Mucosa of descending colon (tissue), 3 donors: ENCODE data around the gene CLIC5. TPM values are rescaled to one million over a fixed set of nuclear protein-coding genes. Genes with fewer than 3 reads are reported as not detected.

Experiments
- ATAC-seq: fragments of 200-7000 bp; cut with Tn5 transposase; one replicate; pipeline ENCODE4 v1.9.1; 2020; ENCODE audit warnings: mild to moderate bottlenecking, moderate library complexity
- DNase-seq, 3 donors: peaks; one replicate each; pipeline ENCODE4 v3.0.0-alpha.2; 2020
- H3K36me3 ChIP-seq: fragments of 200-600 bp; one replicate; pipeline ENCODE4 v1.8.0; 2021; ENCODE audit warnings: low read depth, mild to moderate bottlenecking
- H3K4me1 ChIP-seq: fragments of 200-600 bp; one replicate; pipeline ENCODE4 v1.8.0; 2021; ENCODE audit warnings: low read depth, mild to moderate bottlenecking
- H3K4me3 ChIP-seq: fragments of 200-600 bp; one replicate; pipeline ENCODE4 v1.8.0; 2021; ENCODE audit warnings: mild to moderate bottlenecking
- H3K9me3 ChIP-seq: fragments of 200-600 bp; one replicate; pipeline ENCODE4 v1.8.0; 2021; ENCODE audit warnings: mild to moderate bottlenecking
- intact Hi-C, 2 donors: fragments of 100-400 bp; cut with DNase I in 1 of 2; cut with micrococcal nuclease in 1 of 2; formaldehyde crosslinking; loops; one replicate each; pipeline versions ENCODE4 v1.11.0 to v1.11.1; 2022; cut with DNase I, micrococcal nuclease
- total RNA-seq, 3 donors: library from RNA; stranded (reverse); fragmentation: NEBNext Ultra II Directional in 2 of 3; extraction: Animal tissue kit (Norgen Biotek cat#: 25700) in 2 of 3; gene quantifications; one replicate each; pipeline versions ENCODE4 v1.2.1 to v1.2.4, GENCODE V29; 2021 to 2023
- TF ChIP-seq, protein P1 (sequence below): fragments of 200-600 bp; IDR thresholded peaks from one replicate; pipeline ENCODE4 v1.8.0; 2022; ENCODE audit warnings: antibody characterized with exemption, mild to moderate bottlenecking
- donor health status: DM: no; HTN: no; CAD: no; lungs with moderate emphysema.
- donor health status: DM: no; HTN: no; CAD: no.
- donor health status: DM: no; HTN: yes; CAD: no.

The CLIC5 gene
- total RNA-seq, 3 donors from 2014 or later = 149 to 242 (median 215) TPM

DNA sequence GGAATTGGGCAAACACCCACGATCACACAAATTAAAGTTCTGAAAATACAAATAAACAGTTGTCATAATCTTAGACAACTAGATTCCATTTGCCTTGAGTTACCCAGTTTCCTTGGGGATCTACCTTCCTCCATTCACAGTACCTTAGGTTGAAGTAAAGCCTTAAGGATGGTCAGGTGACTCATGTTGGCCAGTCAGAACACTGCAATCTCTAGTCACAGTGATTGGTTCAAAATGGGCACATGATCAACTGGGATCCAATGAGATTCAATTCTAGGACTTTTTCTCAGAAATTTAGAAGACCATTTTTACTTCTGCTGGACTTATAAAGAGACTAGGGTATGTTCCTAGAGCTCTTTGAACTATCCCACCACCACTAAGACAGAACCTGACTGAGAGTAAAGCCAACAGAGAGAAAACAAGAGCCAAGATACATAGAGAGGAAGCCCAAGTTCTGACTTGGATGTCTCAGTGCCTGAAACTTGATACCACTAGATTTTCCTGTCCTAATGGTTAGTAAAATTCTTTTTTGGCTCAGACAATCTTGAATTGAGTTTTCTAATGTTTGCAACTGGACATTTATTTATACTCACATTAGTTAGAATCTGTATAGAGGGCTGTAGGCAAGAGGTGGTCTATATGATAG is 8.6 kb upstream of the CLIC5 start:
- Histone ChIP-seq H3K36me3 (no peaks in the 10 kb centered on the region), H3K9me3 (no peaks in the 10 kb centered on the region), H3K4me1 (no peaks in the 10 kb centered on the region), H3K4me3 (no peak overlapping the region)
- intact Hi-C loops = no loop called here
- ATAC-seq = no peak
- no peak for DNase-seq
- TF ChIP-seq, protein P1, sequence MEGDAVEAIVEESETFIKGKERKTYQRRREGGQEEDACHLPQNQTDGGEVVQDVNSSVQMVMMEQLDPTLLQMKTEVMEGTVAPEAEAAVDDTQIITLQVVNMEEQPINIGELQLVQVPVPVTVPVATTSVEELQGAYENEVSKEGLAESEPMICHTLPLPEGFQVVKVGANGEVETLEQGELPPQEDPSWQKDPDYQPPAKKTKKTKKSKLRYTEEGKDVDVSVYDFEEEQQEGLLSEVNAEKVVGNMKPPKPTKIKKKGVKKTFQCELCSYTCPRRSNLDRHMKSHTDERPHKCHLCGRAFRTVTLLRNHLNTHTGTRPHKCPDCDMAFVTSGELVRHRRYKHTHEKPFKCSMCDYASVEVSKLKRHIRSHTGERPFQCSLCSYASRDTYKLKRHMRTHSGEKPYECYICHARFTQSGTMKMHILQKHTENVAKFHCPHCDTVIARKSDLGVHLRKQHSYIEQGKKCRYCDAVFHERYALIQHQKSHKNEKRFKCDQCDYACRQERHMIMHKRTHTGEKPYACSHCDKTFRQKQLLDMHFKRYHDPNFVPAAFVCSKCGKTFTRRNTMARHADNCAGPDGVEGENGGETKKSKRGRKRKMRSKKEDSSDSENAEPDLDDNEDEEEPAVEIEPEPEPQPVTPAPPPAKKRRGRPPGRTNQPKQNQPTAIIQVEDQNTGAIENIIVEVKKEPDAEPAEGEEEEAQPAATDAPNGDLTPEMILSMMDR = no peak

DNA sequence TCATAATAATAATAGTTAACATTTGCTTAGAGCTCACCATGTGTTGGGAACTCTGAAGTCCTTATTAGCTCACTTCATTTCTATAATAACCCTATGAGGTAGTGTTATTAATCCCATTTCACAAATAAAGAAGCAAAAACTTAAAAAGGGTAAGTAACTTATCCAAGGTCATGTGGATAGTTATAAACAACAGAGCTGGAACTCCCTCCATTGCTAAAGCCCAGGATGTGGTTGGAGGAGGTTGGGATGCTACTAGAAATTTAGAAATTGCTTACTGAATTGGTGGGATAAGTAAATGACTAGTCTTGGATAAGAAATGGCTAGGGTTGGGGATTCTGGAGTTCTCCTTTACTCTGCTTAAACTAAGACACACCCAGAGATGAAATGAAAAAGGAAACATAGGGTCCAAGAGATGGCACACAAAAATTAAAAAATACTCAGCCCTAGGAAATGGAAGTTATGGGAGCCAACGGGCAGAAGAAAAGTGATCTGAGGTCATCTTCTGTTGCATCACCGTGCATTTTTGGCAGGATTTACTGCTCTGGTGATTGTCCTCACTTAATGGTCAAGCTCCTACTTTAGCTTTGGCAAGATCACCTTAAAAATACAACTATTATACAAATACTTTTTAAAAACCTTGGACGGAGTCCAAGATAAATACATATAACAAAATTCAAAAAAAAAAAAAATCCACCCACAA is 7.7 kb upstream of the CLIC5 start:
- ATAC-seq = no peak
- no peak for DNase-seq
- intact Hi-C loops = no loop called here
- Histone ChIP-seq H3K4me3 (no peak overlapping the region), H3K4me1 (no peaks in the 10 kb centered on the region), H3K9me3 (no peaks in the 10 kb centered on the region), H3K36me3 (no peaks in the 10 kb centered on the region)
- TF ChIP-seq, protein P1 = no peak

DNA sequence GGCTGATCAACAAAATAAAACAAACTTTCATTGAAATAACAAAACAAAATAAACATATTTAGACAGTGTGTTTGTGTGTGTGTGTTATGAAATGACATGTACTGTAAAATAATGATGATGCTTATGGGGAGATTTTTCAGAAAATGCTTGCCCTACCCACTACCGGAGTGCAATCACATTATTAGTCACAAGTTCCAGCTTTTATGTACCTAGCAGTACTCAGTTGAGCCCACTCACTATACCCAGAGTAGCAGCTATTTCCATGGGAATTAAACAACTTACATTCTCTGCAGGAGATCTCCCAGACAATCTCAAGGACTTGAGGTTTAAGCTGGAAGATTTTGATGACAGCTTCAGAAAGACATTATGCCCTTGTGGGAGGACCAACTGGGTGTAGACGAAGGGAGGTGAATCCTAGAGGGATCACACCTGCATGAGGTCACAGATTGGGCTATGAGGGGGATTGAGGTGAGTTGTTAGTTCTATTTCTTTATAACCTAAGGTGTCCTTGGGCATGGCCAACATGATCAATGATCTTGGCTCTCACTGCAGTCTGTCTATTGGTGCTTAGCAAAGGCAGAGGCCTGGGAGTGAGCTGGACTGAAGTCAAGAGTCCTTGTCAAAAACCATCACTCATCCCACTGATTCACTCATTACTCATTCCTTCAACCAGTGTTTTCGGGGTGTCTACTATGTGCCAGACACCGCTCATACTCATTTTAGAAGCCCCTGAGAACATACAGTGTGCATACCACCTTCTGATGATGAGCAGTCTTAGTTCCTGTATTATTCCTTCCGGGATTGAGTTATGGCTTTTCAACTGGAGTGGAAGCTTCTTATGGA is 6.7 kb upstream of the CLIC5 start:
- H3K4me1 ChIP-seq = no peaks in the 10 kb centered on the region
- intact Hi-C loops = no loop called here
- H3K9me3 ChIP-seq = no peaks in the 10 kb centered on the region
- DNase-seq (no peak), ATAC-seq (no peak)
- TF ChIP-seq, protein P1 = no peak
- no peak overlapping the region for H3K4me3 ChIP-seq
- no peaks in the 10 kb centered on the region for H3K36me3 ChIP-seq

DNA sequence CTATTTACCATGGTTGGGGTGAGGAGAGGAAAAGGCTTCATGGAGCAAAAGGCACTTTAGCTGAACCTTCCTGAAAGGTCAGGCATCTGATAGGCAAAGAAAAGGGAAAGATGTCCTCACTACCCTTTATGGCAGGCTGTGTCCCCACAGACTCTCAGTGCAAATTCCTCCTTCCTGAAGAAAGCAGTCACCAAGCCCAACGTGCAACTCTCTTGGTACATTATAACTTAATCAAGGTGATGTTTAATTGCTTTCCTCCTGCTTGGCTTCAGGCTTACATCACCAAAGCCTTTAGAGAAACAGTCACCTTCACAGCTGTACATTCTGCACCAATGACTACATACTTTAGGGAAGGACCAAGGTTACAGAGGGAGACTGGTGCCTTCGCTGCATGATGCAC is 2.1 kb upstream of the CLIC5 start:
- Histone ChIP-seq H3K9me3 (no peaks in the 10 kb centered on the region), H3K4me3 (no peak overlapping the region), H3K36me3 (no peaks in the 10 kb centered on the region), H3K4me1 (no peaks in the 10 kb centered on the region)
- intact Hi-C loops = no loop called here
- TF ChIP-seq, protein P1 = no peak
- DNase-seq = no peak
- ATAC-seq = no peak

DNA sequence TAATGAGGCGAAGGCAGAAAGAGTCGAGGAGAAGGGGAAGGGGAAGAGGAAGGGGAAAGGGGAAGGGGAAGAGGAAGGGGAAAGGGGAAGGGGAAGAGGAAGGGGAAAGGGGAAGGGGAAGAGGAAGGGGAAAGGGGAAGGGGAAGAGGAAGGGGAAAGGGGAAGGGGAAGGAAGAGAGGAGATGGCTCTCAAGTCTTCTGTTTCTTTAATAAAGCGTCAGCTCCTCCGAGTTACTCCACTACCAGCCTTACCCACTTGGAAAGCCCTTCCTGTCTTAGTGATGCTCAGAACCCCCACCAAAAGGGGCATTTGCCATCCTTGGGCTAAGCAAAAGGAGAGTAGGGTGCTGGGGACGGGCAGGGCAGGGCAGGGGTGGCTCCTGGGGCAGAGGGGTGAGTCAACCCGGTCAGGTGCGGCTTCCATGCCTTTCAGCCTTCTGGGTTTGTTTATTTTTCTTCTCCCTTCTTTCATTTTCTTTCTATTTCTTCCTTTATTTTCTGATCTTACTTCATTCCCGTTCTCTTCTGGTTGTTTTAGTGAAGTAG is 476 bp upstream of the CLIC5 start:
- intact Hi-C loops = no loop called here
- Histone ChIP-seq H3K9me3 (no peaks in the 10 kb centered on the region), H3K36me3 (no peaks in the 10 kb centered on the region), H3K4me1 (no peaks in the 10 kb centered on the region), H3K4me3 (no peak overlapping the region)
- TF ChIP-seq, protein P1 = no peak
- peak in 2 of 3 donors; percentile 46 to 54 for DNase-seq
- peak; percentile 21 for ATAC-seq
